Measurements from ENCODE around the gene LRRC56. TPM values are rescaled to one million over a fixed set of nuclear protein-coding genes. Genes with fewer than 3 reads are reported as not detected.

The LRRC56 gene
- total RNA-seq, 1 experiment from 2014 or later: 2.1 TPM

DNA sequence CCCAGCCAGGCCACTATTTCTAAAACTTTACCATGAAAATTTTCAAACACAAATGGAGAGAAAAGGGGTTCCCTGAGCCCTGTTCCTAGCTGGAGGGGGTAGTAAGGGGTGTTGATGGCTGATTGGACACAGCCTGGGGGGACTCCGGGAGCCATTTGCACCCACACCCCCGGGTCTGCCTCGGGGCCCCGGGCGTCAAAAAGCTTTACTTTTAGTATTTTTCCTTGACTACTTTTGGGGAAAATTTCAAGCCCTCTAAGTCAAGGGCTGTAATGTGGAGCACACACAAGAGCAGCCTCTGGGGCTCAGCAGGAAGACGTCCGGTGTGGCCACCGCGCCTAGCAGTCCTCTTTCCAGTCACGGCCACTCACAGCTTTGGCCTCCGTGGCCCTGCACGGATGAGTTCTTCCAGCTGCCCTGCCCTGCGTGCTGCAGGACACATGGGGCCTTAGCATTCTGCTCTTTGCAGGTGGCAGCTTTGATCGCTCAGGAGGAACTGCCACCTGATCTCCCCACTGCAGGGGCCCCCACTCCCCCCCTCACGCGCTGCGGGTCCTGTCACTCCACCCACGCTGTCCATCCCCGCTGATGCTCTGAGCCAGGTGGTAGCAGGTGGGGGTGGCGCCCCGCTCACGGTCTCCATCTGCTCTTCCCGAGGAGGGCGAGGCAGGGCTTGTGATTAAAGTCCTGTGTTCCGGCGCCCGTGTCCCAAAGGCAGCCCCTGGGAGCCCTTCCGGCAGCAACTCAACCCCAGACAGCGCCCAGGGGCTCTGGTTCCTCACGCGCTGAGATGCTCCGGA, 44.7 kb upstream of the LRRC56 start:
- H3K4me3 ChIP-seq (ENCODE audit: low read depth, low read length, poor library complexity, severe bottlenecking): no peak overlapping the region
- ChIA-PET POLR2A (ENCODE audit: low non-redundant PET) (no interaction called here), CTCF (no interaction called here)
- BruUV-seq (replicated peaks): no TSS peak
- no peak for TF ChIP-seq EZH2 (IDR thresholded peaks at IDR 0.05; ENCODE audit: borderline replicate concordance, low read depth, low read length, poor library complexity, severe bottlenecking)
- TF ChIP-seq, protein P1, sequence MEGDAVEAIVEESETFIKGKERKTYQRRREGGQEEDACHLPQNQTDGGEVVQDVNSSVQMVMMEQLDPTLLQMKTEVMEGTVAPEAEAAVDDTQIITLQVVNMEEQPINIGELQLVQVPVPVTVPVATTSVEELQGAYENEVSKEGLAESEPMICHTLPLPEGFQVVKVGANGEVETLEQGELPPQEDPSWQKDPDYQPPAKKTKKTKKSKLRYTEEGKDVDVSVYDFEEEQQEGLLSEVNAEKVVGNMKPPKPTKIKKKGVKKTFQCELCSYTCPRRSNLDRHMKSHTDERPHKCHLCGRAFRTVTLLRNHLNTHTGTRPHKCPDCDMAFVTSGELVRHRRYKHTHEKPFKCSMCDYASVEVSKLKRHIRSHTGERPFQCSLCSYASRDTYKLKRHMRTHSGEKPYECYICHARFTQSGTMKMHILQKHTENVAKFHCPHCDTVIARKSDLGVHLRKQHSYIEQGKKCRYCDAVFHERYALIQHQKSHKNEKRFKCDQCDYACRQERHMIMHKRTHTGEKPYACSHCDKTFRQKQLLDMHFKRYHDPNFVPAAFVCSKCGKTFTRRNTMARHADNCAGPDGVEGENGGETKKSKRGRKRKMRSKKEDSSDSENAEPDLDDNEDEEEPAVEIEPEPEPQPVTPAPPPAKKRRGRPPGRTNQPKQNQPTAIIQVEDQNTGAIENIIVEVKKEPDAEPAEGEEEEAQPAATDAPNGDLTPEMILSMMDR (conservative IDR thresholded peaks at IDR 0.05; ENCODE audit: low read depth, low read length): no peak
- peaks cover 8% of the 10 kb centered on the region for H3K36me3 ChIP-seq (ENCODE audit: insufficient read depth, low read length, poor library complexity, severe bottlenecking)
- H3K4me1 ChIP-seq (ENCODE audit: insufficient read depth, low read length, poor library complexity, severe bottlenecking): no peaks in the 10 kb centered on the region
- intact Hi-C loops (cut with micrococcal nuclease; ENCODE audit: unreplicated experiment): no loop called here
- no peak overlapping the region for H3K27ac ChIP-seq (ENCODE audit: low read depth, low read length, poor library complexity, severe bottlenecking)
- DNase-seq (ENCODE audit: low spot score): no peak
- no peaks in the 10 kb centered on the region for H3K9me3 ChIP-seq (ENCODE audit: low read depth, low read length, poor library complexity, severe bottlenecking)
- no peaks in the 10 kb centered on the region for H3K27me3 ChIP-seq (replicated peaks; ENCODE audit: insufficient read depth, low read depth, low read length, poor library complexity)

DNA sequence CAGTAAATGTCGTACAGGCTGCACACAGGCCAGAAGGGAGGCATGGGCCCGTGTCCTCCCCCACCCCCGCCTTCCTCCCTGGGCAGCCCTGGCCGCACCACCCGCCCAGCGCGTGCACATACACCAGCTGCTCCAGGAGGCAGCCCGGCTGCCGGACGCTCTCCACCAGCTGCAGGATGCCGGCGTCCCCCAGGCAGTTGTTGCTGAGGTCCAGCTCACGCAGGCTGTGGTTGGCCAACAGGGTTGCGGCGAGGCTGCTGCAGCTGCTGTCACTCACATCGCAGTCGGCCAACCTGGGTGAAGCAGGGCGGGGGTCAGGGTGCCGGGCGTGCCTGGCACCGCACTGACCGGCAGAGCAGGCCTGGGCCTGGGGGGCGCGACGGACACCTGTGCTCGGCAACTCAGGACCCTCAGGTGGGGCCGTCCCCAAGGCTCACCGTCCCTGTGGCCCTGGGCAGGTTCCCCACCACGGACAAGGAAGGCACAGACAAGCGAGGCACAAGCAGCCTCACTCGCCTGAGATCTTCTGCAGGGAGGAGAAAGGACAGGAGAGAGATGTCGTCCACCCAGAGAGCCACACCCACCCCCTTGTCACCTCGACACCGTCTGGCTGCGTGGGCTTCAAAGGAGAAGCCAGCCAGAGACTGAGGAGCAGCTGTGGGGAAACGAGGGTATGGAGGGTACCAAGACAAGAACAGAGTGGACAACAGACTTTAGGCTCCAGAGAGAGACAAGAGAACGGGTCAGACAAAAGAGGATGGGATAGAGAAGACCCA, 42.4 kb upstream of the LRRC56 start:
- POLR2A ChIA-PET (ENCODE audit: low non-redundant PET): no interaction called here
- intact Hi-C loops (cut with micrococcal nuclease; ENCODE audit: unreplicated experiment): no loop called here
- Histone ChIP-seq H3K9me3 (ENCODE audit: low read depth, low read length, poor library complexity, severe bottlenecking) (no peaks in the 10 kb centered on the region), H3K27me3 (replicated peaks; ENCODE audit: insufficient read depth, low read depth, low read length, poor library complexity) (no peaks in the 10 kb centered on the region), H3K27ac (ENCODE audit: low read depth, low read length, poor library complexity, severe bottlenecking) (no peak overlapping the region), H3K4me1 (ENCODE audit: insufficient read depth, low read length, poor library complexity, severe bottlenecking) (no peaks in the 10 kb centered on the region), H3K36me3 (ENCODE audit: insufficient read depth, low read length, poor library complexity, severe bottlenecking) (peaks cover 28% of the 10 kb centered on the region), H3K4me3 (ENCODE audit: low read depth, low read length, poor library complexity, severe bottlenecking) (no peak overlapping the region)
- DNase-seq (ENCODE audit: low spot score): no peak
- no TSS peak for BruUV-seq (replicated peaks)
- TF ChIP-seq, protein P1 (conservative IDR thresholded peaks at IDR 0.05; ENCODE audit: low read depth, low read length): no peak
- no peak for TF ChIP-seq EZH2 (IDR thresholded peaks at IDR 0.05; ENCODE audit: borderline replicate concordance, low read depth, low read length, poor library complexity, severe bottlenecking)
- CTCF ChIA-PET: no interaction called here

DNA sequence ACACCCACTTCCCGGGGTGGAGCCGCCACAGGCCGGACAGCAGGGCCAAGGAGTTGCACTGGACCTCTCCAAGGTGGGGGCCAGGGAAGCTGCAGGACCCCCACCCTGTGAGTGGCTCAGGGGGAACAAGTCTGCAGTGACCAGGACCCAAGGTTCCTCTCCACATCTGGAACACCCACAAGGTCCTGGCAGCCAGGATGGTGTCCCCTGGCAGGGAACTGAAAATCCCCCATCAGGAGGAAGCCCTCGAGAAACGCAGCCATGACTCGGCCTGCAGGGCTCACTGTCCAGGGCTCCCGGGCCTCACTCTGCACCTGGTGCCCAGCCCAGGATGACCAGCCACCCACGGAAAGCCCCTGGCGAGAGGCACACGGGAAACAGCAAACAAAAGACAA, 41.8 kb upstream of the LRRC56 start:
- POLR2A ChIA-PET (ENCODE audit: low non-redundant PET): no interaction called here
- no peak for DNase-seq (ENCODE audit: low spot score)
- CTCF ChIA-PET: no interaction called here
- Histone ChIP-seq H3K9me3 (ENCODE audit: low read depth, low read length, poor library complexity, severe bottlenecking) (no peaks in the 10 kb centered on the region), H3K4me3 (ENCODE audit: low read depth, low read length, poor library complexity, severe bottlenecking) (no peak overlapping the region), H3K27ac (ENCODE audit: low read depth, low read length, poor library complexity, severe bottlenecking) (no peak overlapping the region), H3K4me1 (ENCODE audit: insufficient read depth, low read length, poor library complexity, severe bottlenecking) (no peaks in the 10 kb centered on the region), H3K27me3 (replicated peaks; ENCODE audit: insufficient read depth, low read depth, low read length, poor library complexity) (no peaks in the 10 kb centered on the region), H3K36me3 (ENCODE audit: insufficient read depth, low read length, poor library complexity, severe bottlenecking) (peaks cover 30% of the 10 kb centered on the region)
- no TSS peak for BruUV-seq (replicated peaks)
- TF ChIP-seq EZH2 (IDR thresholded peaks at IDR 0.05; ENCODE audit: borderline replicate concordance, low read depth, low read length, poor library complexity, severe bottlenecking): no peak
- TF ChIP-seq, protein P1 (conservative IDR thresholded peaks at IDR 0.05; ENCODE audit: low read depth, low read length): no peak
- intact Hi-C loops (cut with micrococcal nuclease; ENCODE audit: unreplicated experiment): no loop called here

Measured in A673 (cell line).